IPS-18c (cell line): ENCODE results near the gene CAMTA2.

Experiments
- H3K4me3 ChIP-seq: 2 replicates; pipeline ENCODE4 v1.7.0; 2013; ENCODE audit warnings: low read depth, mild to moderate bottlenecking, low read length, moderate library complexity; ENCODE audit not compliant: insufficient read depth
- H3K9me3 ChIP-seq: one replicate; pipeline ENCODE4 v1.6.1; 2013; ENCODE audit warnings: mild to moderate bottlenecking, low read length, moderate library complexity; ENCODE audit not compliant: control insufficient read depth, insufficient read depth

The CAMTA2 gene

GRCh38 chr17:5003214-5003867 is 15.9 kb upstream of the CAMTA2 start:
- no peak overlapping the region for H3K4me3 ChIP-seq

DNA sequence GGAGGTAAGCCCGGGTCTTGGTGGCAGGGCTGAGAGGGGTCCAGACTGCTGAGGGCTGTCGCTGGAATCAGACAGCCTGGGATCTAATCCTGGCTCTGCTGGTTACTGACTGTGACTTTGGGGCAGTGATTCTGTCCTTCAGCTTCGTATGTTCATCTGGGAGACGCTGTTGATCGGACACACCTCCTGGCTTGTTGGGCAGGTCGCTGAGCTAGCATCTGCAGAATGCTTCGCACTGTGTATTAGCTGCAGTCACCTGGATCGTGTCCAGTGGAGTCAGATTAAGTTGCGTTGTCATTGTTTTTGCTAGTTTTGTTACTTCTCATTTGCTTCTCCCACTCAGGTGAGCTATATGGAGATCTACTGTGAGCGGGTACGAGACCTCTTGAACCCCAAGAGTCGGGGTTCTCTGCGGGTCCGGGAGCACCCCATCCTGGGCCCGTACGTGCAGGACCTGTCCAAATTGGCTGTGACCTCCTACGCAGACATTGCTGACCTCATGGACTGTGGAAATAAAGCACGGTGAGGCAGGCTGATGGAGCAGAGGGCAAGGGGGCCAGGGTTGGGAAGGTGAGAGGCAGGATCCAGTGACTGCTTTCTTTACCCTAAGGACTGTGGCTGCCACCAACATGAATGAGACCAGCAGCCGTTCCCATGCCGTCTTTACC is 14.8 kb upstream of the CAMTA2 start:
- no peak overlapping the region for H3K4me3 ChIP-seq
- H3K9me3 ChIP-seq, result no peaks in the 10 kb centered on the region

More at GRCh38 chr17:5003214-5003867, 15.9 kb upstream of the CAMTA2 start:
- H3K9me3 ChIP-seq, result no peaks in the 10 kb centered on the region

GRCh38 chr17:5000237-5000639 is 12.8 kb upstream of the CAMTA2 start:
- no peak overlapping the region for H3K4me3 ChIP-seq
- no peaks in the 10 kb centered on the region for H3K9me3 ChIP-seq

GRCh38 chr17:4999430-5000093 is 12.1 kb upstream of the CAMTA2 start:
- peak overlapping the region; percentile 77 for H3K4me3 ChIP-seq
- H3K9me3 ChIP-seq, result no peaks in the 10 kb centered on the region

DNA sequence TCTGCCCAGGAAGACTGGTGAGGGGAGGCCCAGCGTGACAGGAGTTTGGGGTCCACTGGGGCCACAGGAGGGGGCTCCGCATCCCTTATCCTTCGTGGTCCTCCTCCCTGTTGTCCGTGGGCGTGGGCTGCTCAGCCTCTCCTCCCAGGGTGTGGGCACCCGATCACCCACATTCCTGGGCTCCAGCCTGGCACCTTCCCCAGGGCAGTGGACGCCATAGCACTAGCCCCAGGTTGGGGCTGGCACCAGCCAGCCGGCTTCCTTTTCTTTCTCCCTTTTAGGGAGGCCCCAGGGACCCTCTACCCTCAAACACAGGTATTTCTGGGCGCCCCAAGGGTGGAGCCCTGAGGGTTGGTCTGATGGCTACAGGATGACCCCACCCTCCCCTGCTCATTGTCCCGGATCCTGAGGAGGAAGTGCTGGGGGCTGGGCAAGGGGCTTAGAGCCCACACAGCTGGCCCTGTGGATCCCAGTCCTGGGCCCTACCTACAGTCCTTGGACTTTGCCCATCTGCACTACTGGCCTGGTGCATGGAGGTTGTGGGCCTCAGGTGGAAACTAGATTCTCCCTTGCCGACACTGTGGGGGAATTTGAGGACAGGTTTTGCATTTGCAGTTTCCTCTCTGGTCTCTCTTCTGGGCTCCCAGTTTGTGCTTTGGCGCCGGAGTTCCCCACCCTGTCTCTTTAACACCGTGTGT is 11.4 kb upstream of the CAMTA2 start:
- Histone ChIP-seq H3K9me3 (no peaks in the 10 kb centered on the region), H3K4me3 (peak overlapping the region; percentile 77)

- Histone ChIP-seq H3K9me3 (no peaks in the 10 kb centered on the region), H3K4me3 (peak overlapping the region; percentile 77)
Measured at GRCh38 chr17:4998027-4998731, 10.7 kb upstream of the CAMTA2 start.

- Histone ChIP-seq H3K9me3 (no peaks in the 10 kb centered on the region), H3K4me3 (peak within 1 kb of the TSS; percentile 77)
Measured at GRCh38 chr17:4997302-4998026, 10.0 kb upstream of the CAMTA2 start, which contains the start of the genes INCA1 and KIF1C. TSS of gene INCA1 (minus strand) at chr17:4997522. CDS start at chr17:4994437, 3,085 bp downstream. TSS of gene KIF1C (plus strand) at chr17:4997950. CDS start at chr17:5000247, 2,297 bp downstream.

DNA sequence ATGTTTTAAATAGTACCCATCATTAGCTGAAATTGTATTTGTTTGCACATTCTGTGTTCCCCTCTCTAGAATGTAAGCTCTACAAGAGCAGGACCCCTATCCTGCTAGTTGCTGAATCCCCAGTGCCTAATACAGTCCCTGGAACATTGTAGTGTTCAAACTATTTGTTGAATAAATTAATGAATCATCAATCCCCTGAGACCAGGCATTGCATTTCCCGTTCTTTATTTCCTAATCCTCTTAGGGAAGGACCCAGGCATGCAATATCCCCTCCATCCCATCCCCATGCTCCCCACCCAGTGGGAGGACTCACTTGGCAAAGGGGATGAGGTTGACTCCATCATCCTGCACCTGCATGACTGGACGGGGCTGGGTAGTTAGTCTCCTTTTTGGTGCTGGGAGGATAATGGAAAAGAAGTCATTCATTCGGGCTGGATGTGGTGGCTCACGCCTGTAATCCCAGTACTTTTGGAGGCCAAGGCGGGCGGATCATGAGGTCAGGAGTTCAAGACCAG is 6.7 kb upstream of the CAMTA2 start:
- Histone ChIP-seq H3K4me3 (no peak overlapping the region), H3K9me3 (no peaks in the 10 kb centered on the region)

DNA sequence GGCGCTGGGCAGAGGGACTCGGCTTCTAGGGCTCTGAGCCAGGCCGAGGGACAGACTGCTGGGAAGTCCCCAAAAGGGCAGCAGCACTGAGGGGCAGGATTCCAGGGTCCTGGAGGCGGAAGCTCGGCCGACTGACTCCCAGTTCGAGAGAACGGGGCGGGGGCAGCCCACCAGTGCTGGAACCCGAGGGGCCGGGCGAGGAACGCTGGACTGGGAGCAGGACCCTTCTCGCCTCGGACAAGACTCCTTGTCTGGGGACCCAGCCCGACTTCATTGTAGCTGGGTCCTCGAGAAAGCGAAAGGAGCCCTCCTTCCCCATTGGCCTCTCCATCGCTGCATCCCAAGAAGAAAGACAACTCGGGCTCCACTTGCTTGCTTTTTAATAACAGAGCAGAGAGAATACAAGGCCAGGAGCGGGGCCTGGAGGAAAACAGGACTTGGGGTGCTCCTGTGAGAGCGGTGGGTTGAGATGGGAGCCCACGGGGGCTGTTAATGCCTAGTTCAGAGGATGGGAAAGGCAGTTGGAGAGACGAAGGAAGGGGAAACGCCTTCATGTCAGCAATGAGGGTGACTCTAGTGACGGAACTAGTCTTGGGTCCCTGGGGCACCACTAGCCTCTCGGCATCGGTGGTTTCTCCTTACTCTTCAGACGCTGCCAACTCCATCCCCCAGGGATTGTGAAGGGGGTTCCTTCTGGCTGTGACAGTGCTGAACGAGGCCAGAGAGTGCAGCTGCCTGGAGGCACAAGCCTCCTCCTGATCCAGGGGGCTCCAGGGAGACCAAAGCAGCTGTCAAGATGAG is 492 bp upstream of the CAMTA2 start:
- no peaks in the 10 kb centered on the region for H3K9me3 ChIP-seq
- peak overlapping the region; percentile 70 for H3K4me3 ChIP-seq

DNA sequence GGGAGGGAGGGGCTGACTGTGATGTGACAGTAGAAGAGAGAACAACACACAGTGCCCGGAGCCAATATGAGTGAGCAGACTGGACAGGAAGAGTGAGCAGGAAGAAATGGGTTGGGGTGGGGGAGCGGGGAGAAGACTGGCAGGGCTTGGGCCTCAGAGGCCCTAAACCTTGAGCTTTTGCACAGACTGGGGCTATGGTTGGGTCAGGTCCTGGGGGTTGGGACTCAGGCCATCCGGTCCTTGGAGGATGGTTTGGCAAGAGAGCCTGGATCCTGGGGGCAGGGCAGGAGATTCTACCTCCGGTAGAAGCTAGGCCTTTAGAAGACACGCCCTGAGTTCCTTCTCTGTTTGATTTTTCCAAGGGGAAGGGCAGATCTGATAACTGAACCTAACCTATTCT is 1.1 kb downstream of the CAMTA2 start:
- peak overlapping the region; percentile 70 for H3K4me3 ChIP-seq
- H3K9me3 ChIP-seq, result no peaks in the 10 kb centered on the region

DNA sequence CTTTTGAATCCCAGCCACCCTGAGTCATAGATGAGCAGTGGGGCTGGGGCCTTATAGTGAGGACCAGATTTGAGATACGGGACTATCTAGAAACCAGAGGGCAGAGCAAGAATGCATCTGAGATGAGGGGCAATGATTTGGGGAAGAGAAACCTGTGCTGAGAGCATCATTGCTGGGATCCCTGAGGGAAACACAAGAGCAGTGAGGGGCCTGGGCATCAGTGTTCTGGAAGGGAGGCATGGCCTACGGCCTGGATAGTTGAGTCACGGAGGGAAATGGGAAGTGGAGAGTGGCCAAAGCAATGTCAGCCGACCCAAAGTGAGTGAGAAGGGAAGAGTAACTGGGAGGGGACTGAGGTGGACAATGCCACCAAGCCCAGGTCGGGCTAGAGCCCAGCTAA is 5.2 kb downstream of the CAMTA2 start:
- Histone ChIP-seq H3K4me3 (no peak overlapping the region), H3K9me3 (no peaks in the 10 kb centered on the region)

- no peaks in the 10 kb centered on the region for H3K9me3 ChIP-seq
- H3K4me3 ChIP-seq, result no peak overlapping the region
Measured at GRCh38 chr17:4980644-4981216, 6.7 kb downstream of the CAMTA2 start.

DNA sequence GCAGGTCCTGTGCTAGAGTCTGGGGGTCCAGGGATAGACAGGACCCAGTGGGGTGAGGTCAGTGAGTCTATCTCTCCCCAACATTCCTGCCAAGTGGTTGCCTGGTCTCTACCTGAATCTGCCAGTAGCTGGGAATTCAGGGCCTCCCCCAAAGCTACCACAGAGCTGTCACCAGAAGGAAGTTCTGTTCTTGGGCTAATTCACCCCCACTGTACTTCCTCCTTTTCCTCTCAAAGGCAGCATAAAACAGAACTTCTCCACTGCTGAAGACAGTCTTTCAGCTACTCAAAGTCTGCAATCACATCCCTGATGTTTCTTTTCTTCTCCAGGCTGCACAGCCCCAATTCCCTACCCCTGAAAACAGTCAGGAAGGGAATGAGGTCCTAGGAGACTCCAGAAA is 8.7 kb downstream of the CAMTA2 start:
- Histone ChIP-seq H3K4me3 (no peak overlapping the region), H3K9me3 (no peaks in the 10 kb centered on the region)

GRCh38 chr17:4974115-4974670 is 13.3 kb downstream of the CAMTA2 start:
- H3K4me3 ChIP-seq, result no peak overlapping the region
- no peaks in the 10 kb centered on the region for H3K9me3 ChIP-seq
